Fibroblast of lung (primary cell): ENCODE data around the gene CETN3. TPM values are rescaled to one million over a fixed set of nuclear protein-coding genes. Genes with fewer than 3 reads are reported as not detected.

ENCODE experiments used
- DNase-seq, 2 donors: peaks; one replicate each; pipeline versions ENCODE4 v3.0.0 to v3.0.0-alpha.2; 2010; ENCODE audit warnings: low read depth in 2 of 2
- H2AFZ ChIP-seq: 2 replicates; pipeline ENCODE4 v1.5.1; 2012; ENCODE audit warnings: low read length, control low read depth, inconsistent platforms
- H3K27ac ChIP-seq: 2 replicates; pipeline ENCODE4 v1.5.1; 2011; ENCODE audit warnings: low read length, control low read depth; ENCODE audit not compliant: insufficient read depth
- H3K27me3 ChIP-seq: 2 replicates; pipeline ENCODE4 v1.5.1; 2011; ENCODE audit warnings: mild to moderate bottlenecking, low read length; ENCODE audit not compliant: control insufficient read depth, insufficient read depth
- H3K36me3 ChIP-seq: 2 replicates; pipeline ENCODE4 v1.5.1; 2011; ENCODE audit warnings: low read length; ENCODE audit not compliant: control insufficient read depth, insufficient read depth
- H3K4me1 ChIP-seq: 2 replicates; pipeline ENCODE4 v1.5.1; 2011; ENCODE audit warnings: low read length; ENCODE audit not compliant: control insufficient read depth, insufficient read depth; ENCODE audit errors: extremely low read depth
- H3K4me2 ChIP-seq: 2 replicates; pipeline ENCODE4 v1.5.1; 2011; ENCODE audit warnings: low read length, control low read depth; ENCODE audit not compliant: insufficient read depth; ENCODE audit errors: extremely low read depth
- H3K4me3 ChIP-seq, 4 experiments: fragments of 200-600 bp in 1 of 4; sonication (generic) in 1 of 4; replicated peaks in 1 of 4; 2 replicates each; pipeline ENCODE4 v1.5.1; 2011 to 2016; ENCODE audit warnings: low read length in 4 of 4, low read depth in 3 of 4, mild to moderate bottlenecking in 3 of 4, control low read depth in 2 of 4, inconsistent platforms in 1 of 4, mixed read lengths in 1 of 4; ENCODE audit not compliant: insufficient read depth in 1 of 4; ENCODE audit errors: control extremely low read depth in 1 of 4
- H3K79me2 ChIP-seq: 2 replicates; pipeline ENCODE4 v1.5.1; 2012; ENCODE audit warnings: mild to moderate bottlenecking, low read length, inconsistent platforms; ENCODE audit not compliant: control insufficient read depth, insufficient read depth
- H3K9ac ChIP-seq: 2 replicates; pipeline ENCODE4 v1.5.1; 2011; ENCODE audit warnings: mild to moderate bottlenecking, low read length, control low read depth; ENCODE audit not compliant: insufficient read depth
- H3K9me3 ChIP-seq: 2 replicates; pipeline ENCODE4 v1.5.1; 2012; ENCODE audit warnings: low read depth, low read length; ENCODE audit not compliant: control insufficient read depth, insufficient read depth
- H4K20me1 ChIP-seq: 2 replicates; pipeline ENCODE4 v1.5.1; 2011; ENCODE audit warnings: low read length; ENCODE audit not compliant: control insufficient read depth, insufficient read depth; ENCODE audit errors: extremely low read depth
- CTCF ChIP-seq, 2 donors: IDR thresholded peaks in 1 of 2; conservative IDR thresholded peaks in 1 of 2; 1 replicate in 1 of 2; 2 replicates in 1 of 2; pipeline ENCODE4 v1.5.1; 2011 to 2012; ENCODE audit warnings: low read length in 2 of 2, control low read depth in 1 of 2, inconsistent platforms in 1 of 2, low read depth in 1 of 2, mild to moderate bottlenecking in 1 of 2
- EZH2 ChIP-seq: IDR thresholded peaks from 2 replicates; pipeline ENCODE4 v1.5.1; 2012; ENCODE audit warnings: low read length, control low read depth, mild to moderate bottlenecking; ENCODE audit errors: missing control alignments
- polyA minus RNA-seq: library from RNA; depleted of rRNA, polyadenylated mRNA; stranded (reverse); fragments of >200 nt; gene quantifications from 2 replicates; pipeline ENCODE4 v1.2.3, GENCODE V29; 2011; ENCODE audit warnings: low replicate concordance
- polyA plus RNA-seq, 2 donors: library from polyadenylated mRNA; depleted of rRNA in 1 of 2; stranded (reverse) in 1 of 2; unstranded in 1 of 2; fragments of >200 nt; gene quantifications; 2 replicates each; pipeline ENCODE4 v1.2.1, GENCODE V29; 2011 to 2012; ENCODE audit warnings: missing spikeins in 1 of 2
- total RNA-seq: library from RNA; depleted of rRNA; stranded (reverse); fragments of >200 nt; gene quantifications from 2 replicates; pipeline ENCODE4 v1.2.1, GENCODE V29; 2014

CETN3 gene
- total RNA-seq: 11.6 and 14.9 TPM in 2 replicates
- polyA plus RNA-seq: 14.2 and 15.6 TPM in 2 replicates
- 24.4 and 27.1 TPM in 2 replicates for polyA plus RNA-seq (2012)
- polyA minus RNA-seq: not detected in 2 replicates

- Histone ChIP-seq H3K4me2 (peak within 1 kb of the TSS; percentile 88), H3K36me3 (peaks cover 2% of the 10 kb centered on the region), H3K9me3 (no peaks in the 10 kb centered on the region), H3K9ac (peak within 1 kb of the TSS; percentile 90), H3K4me1 (no peaks in the 10 kb centered on the region), H4K20me1 (no peaks in the 10 kb centered on the region), H3K4me3 (peak within 1 kb of the TSS; percentile 81 to 98 (median 94)), H2AFZ (peak within 1 kb of the TSS; percentile 100), H3K27ac (peak within 1 kb of the TSS; percentile 99), H3K27me3 (no peaks in the 10 kb centered on the region), H3K79me2 (peaks cover 1% of the 10 kb centered on the region)
- DNase-seq: peak; percentile 96 to 99
- TF ChIP-seq CTCF (conservative IDR thresholded peaks at IDR 0.05 in 1 of 2, IDR thresholded peaks at IDR 0.05 in 1 of 2; ENCODE audit: low read depth in 1 of 2, low read length in 2 of 2) (no peak), EZH2 (no peak)
Measured at GRCh38 chr5:90409318-90410177, at the start of gene CETN3. Gene CETN3, minus strand, starts transcription at chr5:90409756. Its CDS starts 95 bp downstream, at chr5:90409661.

- peak; percentile 27 to 60 for DNase-seq
- H3K9ac ChIP-seq: no peak overlapping the region
- H3K4me3 ChIP-seq: no peak overlapping the region
- TF ChIP-seq CTCF (conservative IDR thresholded peaks at IDR 0.05 in 1 of 2, IDR thresholded peaks at IDR 0.05 in 1 of 2; ENCODE audit: low read depth in 1 of 2, low read length in 2 of 2) (no peak), EZH2 (no peak)
- no peaks in the 10 kb centered on the region for H4K20me1 ChIP-seq
- no peaks in the 10 kb centered on the region for H3K27me3 ChIP-seq
- no peak overlapping the region for H3K27ac ChIP-seq
- no peaks in the 10 kb centered on the region for H3K9me3 ChIP-seq
- H2AFZ ChIP-seq: no peak overlapping the region
- no peaks in the 10 kb centered on the region for H3K36me3 ChIP-seq
- H3K4me1 ChIP-seq: no peaks in the 10 kb centered on the region
- H3K79me2 ChIP-seq: no peaks in the 10 kb centered on the region
- no peak overlapping the region for H3K4me2 ChIP-seq
Measured at GRCh38 chr5:90446961-90447360, 37.4 kb upstream of the CETN3 start.

GRCh38 chr5:90440644-90441043, 31.1 kb upstream of the CETN3 start:
- H3K4me1 ChIP-seq: no peaks in the 10 kb centered on the region
- TF ChIP-seq EZH2 (no peak), CTCF (conservative IDR thresholded peaks at IDR 0.05 in 1 of 2, IDR thresholded peaks at IDR 0.05 in 1 of 2; ENCODE audit: low read depth in 1 of 2, low read length in 2 of 2) (no peak)
- H3K9me3 ChIP-seq: no peaks in the 10 kb centered on the region
- no peaks in the 10 kb centered on the region for H3K79me2 ChIP-seq
- no peak overlapping the region for H3K9ac ChIP-seq
- H4K20me1 ChIP-seq: no peaks in the 10 kb centered on the region
- H3K36me3 ChIP-seq: no peaks in the 10 kb centered on the region
- peak overlapping the region; percentile 5 for H2AFZ ChIP-seq
- no peak for DNase-seq
- peaks cover 5% of the 10 kb centered on the region for H3K27me3 ChIP-seq
- no peak overlapping the region for H3K4me2 ChIP-seq
- H3K27ac ChIP-seq: no peak overlapping the region
- no peak overlapping the region for H3K4me3 ChIP-seq
